HL-60 (cell line): Measurements from ENCODE around the gene LIMCH1.

ENCODE experiments used
- DNase-seq, 2 experiments: peaks; one replicate each; pipeline ENCODE4 v3.0.0-alpha.2; 2010 to 2020; ENCODE audit warnings: low read depth in 1 of 2, low spot score in 1 of 2
- H3K27ac ChIP-seq: fragments of 250-450 bp; sonication (Bioruptor Pico); replicated peaks from 2 replicates; pipeline ENCODE4 v1.5.1; 2020; ENCODE audit warnings: mild to moderate bottlenecking, moderate library complexity
- H3K27me3 ChIP-seq: fragments of 250-450 bp; sonication (Bioruptor Pico); 2 replicates; pipeline ENCODE4 v1.5.1; 2021; ENCODE audit warnings: mild to moderate bottlenecking, moderate library complexity; ENCODE audit not compliant: insufficient read depth, poor library complexity, severe bottlenecking
- H3K4me3 ChIP-seq: replicated peaks from 2 replicates; pipeline ENCODE4 v1.5.1; 2011; ENCODE audit warnings: mild to moderate bottlenecking, control low read depth, low read length; ENCODE audit not compliant: insufficient read depth
- GABPA ChIP-seq: IDR thresholded peaks from 2 replicates; pipeline ENCODE4 v1.6.1; 2012; ENCODE audit warnings: low read depth
- POLR2AphosphoS5 ChIP-seq: IDR thresholded peaks from 2 replicates; pipeline ENCODE4 v1.6.1; 2012; ENCODE audit warnings: low read depth
- SPI1 ChIP-seq: IDR thresholded peaks from 2 replicates; pipeline ENCODE4 v1.6.1; 2012; ENCODE audit warnings: low read depth, mild to moderate bottlenecking, borderline replicate concordance
- TF ChIP-seq, protein P1 (sequence below): IDR thresholded peaks from one replicate; pipeline ENCODE4 v1.5.1; 2011; ENCODE audit warnings: low read length, control low read depth, inconsistent platforms; ENCODE audit not compliant: insufficient read depth
- TF ChIP-seq, protein P2 (sequence below): IDR thresholded peaks from 2 replicates; pipeline ENCODE4 v1.6.1; 2012; ENCODE audit warnings: low read depth; ENCODE audit not compliant: insufficient replicate concordance

LIMCH1 gene

GRCh38 chr4:41594432-41594831 is 56.5 kb downstream of the LIMCH1 start:
- TF ChIP-seq POLR2AphosphoS5 (no peak), GABPA (no peak), SPI1 (no peak)
- TF ChIP-seq, protein P1, sequence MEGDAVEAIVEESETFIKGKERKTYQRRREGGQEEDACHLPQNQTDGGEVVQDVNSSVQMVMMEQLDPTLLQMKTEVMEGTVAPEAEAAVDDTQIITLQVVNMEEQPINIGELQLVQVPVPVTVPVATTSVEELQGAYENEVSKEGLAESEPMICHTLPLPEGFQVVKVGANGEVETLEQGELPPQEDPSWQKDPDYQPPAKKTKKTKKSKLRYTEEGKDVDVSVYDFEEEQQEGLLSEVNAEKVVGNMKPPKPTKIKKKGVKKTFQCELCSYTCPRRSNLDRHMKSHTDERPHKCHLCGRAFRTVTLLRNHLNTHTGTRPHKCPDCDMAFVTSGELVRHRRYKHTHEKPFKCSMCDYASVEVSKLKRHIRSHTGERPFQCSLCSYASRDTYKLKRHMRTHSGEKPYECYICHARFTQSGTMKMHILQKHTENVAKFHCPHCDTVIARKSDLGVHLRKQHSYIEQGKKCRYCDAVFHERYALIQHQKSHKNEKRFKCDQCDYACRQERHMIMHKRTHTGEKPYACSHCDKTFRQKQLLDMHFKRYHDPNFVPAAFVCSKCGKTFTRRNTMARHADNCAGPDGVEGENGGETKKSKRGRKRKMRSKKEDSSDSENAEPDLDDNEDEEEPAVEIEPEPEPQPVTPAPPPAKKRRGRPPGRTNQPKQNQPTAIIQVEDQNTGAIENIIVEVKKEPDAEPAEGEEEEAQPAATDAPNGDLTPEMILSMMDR, result no peak
- TF ChIP-seq, protein P2, sequence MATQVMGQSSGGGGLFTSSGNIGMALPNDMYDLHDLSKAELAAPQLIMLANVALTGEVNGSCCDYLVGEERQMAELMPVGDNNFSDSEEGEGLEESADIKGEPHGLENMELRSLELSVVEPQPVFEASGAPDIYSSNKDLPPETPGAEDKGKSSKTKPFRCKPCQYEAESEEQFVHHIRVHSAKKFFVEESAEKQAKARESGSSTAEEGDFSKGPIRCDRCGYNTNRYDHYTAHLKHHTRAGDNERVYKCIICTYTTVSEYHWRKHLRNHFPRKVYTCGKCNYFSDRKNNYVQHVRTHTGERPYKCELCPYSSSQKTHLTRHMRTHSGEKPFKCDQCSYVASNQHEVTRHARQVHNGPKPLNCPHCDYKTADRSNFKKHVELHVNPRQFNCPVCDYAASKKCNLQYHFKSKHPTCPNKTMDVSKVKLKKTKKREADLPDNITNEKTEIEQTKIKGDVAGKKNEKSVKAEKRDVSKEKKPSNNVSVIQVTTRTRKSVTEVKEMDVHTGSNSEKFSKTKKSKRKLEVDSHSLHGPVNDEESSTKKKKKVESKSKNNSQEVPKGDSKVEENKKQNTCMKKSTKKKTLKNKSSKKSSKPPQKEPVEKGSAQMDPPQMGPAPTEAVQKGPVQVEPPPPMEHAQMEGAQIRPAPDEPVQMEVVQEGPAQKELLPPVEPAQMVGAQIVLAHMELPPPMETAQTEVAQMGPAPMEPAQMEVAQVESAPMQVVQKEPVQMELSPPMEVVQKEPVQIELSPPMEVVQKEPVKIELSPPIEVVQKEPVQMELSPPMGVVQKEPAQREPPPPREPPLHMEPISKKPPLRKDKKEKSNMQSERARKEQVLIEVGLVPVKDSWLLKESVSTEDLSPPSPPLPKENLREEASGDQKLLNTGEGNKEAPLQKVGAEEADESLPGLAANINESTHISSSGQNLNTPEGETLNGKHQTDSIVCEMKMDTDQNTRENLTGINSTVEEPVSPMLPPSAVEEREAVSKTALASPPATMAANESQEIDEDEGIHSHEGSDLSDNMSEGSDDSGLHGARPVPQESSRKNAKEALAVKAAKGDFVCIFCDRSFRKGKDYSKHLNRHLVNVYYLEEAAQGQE, result no peak
- no peak overlapping the region for H3K27ac ChIP-seq
- H3K27me3 ChIP-seq, result no peaks in the 10 kb centered on the region
- no peak overlapping the region for H3K4me3 ChIP-seq
- no peak for DNase-seq

GRCh38 chr4:41597494-41597893 is 59.5 kb downstream of the LIMCH1 start:
- TF ChIP-seq POLR2AphosphoS5 (no peak), GABPA (no peak), SPI1 (no peak)
- TF ChIP-seq, protein P1, result no peak
- TF ChIP-seq, protein P2, result no peak
- H3K4me3 ChIP-seq, result no peak overlapping the region
- no peak overlapping the region for H3K27ac ChIP-seq
- peaks cover 3% of the 10 kb centered on the region for H3K27me3 ChIP-seq
- DNase-seq, result no peak

DNA sequence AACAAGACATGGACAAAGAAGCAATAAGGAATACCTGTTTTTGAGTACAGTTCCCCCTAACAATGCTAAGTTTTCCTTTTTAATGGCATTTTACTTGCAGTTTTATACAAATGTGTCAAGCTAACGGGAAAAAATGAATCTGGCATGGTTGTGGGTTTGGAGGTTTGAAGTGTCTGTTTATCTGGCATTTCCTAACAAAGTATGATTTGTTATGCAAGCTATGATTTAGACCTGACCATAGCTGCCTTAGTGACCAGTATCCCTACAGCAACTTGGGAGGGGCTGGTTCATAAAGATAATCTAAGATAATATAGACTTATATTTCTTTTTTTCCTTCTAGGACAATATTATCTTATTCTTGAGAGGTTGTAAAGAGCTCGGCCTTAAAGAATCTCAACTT is 60.6 kb downstream of the LIMCH1 start:
- no peak overlapping the region for H3K4me3 ChIP-seq
- no peak for DNase-seq
- H3K27ac ChIP-seq, result no peak overlapping the region
- TF ChIP-seq, protein P1, result no peak
- TF ChIP-seq POLR2AphosphoS5, result no peak
- TF ChIP-seq SPI1, result no peak
- peaks cover 3% of the 10 kb centered on the region for H3K27me3 ChIP-seq

DNA sequence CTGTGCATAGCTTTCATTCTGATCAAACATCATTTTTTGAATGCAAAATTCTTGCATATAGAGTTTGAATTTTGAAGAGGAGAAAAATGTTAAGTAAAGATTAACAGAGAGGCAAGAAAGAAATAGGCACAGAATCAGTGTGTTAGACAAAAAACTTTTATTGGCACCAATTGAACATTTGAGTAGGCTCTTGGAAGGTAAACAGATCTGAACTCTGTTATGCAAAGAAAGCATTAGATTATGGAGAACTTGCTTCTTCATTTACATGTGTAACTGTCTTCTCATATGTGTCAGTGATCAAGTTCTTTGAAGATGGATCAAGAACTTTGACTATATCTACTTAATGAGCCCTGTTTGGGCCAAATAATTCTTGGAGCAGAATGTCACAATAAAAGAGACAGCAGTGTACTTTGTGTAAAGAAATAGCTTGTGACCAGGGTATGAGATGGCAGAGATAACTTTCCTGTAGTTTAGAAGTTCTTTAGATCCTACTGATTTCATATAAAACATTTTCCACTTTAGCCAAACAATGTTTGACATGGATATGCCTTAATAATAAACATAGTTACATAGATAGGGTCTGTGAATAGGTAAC is 61.3 kb downstream of the LIMCH1 start:
- H3K27ac ChIP-seq, result no peak overlapping the region
- TF ChIP-seq POLR2AphosphoS5 (no peak), SPI1 (no peak), GABPA (no peak)
- TF ChIP-seq, protein P1, result no peak
- TF ChIP-seq, protein P2, result no peak
- no peak overlapping the region for H3K4me3 ChIP-seq
- H3K27me3 ChIP-seq, result peaks cover 3% of the 10 kb centered on the region
- no peak for DNase-seq
